Measurements from ENCODE around the gene GZF1.

GZF1 gene

DNA sequence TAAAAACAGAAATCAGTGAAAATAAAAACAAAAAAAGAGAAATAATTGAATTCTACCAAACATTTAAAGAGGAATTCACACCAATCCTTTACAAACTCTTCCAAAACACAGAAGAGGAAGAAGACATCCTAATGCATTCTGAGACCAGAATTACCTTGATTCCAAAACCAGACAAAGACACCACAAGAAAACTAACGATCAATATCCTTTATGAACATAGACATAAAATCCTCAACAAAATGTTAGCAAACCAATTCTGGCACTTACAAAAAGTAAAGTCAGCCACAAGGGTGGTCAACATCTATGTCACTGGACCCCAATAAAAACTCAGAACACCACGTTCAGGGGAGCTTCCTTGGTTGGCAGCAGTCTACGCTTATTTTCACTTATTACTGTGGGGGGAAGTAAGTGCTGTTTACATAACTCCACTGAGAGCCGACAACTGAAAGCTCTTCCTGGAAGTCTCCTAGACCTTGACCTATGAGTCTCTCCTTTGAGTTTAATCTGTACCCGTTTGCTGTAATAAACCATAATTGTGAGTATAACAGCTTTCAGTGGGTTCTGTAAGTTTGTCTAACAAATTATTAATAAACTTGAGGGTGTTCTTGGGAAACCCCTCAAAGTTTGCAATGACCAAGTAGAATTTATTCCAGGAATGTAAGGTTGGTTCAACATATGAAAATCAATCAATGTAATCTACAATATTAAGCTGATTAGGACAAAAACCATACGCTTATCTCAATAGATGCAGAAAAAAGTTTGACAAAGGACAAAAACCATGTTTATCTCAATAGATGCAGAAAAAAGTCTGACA lies 24.5 kb downstream of the GZF1 start:
- DNase-seq (ENCODE audit: extremely low read depth, low read depth) = no peak
- TF ChIP-seq, protein P1, sequence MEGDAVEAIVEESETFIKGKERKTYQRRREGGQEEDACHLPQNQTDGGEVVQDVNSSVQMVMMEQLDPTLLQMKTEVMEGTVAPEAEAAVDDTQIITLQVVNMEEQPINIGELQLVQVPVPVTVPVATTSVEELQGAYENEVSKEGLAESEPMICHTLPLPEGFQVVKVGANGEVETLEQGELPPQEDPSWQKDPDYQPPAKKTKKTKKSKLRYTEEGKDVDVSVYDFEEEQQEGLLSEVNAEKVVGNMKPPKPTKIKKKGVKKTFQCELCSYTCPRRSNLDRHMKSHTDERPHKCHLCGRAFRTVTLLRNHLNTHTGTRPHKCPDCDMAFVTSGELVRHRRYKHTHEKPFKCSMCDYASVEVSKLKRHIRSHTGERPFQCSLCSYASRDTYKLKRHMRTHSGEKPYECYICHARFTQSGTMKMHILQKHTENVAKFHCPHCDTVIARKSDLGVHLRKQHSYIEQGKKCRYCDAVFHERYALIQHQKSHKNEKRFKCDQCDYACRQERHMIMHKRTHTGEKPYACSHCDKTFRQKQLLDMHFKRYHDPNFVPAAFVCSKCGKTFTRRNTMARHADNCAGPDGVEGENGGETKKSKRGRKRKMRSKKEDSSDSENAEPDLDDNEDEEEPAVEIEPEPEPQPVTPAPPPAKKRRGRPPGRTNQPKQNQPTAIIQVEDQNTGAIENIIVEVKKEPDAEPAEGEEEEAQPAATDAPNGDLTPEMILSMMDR (IDR thresholded peaks at IDR 0.05; ENCODE audit: low read depth, low read length) = no peak

DNA sequence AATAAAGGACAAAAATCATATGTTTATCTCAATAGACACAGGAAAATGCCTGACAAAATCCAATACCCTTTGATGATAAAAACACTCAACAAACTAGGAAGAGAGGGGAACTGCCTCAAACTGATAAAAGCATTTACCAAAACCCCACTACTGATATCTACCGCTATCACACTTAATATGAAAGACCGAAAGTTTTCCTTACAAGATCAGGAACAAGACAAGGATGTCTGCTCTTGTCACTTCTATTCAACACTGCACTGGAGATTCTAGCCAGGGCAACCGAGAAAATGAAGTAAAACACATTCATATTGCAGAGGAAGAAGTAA lies 25.1 kb downstream of the GZF1 start:
- TF ChIP-seq, protein P1 (IDR thresholded peaks at IDR 0.05; ENCODE audit: low read depth, low read length) = no peak
- no peak for DNase-seq (ENCODE audit: extremely low read depth, low read depth)

DNA sequence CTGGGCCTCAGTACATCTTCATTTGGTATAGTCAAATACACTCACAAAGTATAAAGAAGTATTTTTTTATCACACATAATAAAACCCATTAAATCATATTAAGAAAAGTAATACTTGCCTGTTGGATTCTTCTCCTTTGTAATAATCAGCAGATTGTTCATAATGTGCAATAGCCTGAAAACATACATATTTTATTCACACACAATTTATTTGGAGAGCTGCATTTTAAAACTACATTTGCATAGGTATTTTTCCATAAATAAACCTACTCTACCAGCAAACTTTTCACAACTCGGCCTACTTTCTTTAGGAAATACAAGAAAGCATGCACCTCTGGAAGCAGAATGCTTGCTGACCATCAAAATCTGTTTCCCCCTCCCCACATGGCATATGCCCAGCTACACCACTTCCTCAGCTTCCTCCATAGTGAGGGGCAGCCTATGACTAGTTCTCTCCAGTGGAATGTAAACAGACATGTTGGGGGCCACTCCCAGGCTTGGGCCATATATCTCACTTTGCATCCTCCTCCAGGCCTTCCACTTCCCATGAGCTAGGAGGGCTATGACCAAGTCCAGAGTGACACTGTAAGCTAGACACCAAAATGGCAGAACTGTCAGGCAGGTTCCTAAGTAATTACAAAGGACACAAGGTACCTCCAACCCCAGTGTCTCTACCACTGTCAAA lies 28.3 kb downstream of the GZF1 start:
- TF ChIP-seq, protein P1 (IDR thresholded peaks at IDR 0.05; ENCODE audit: low read depth, low read length) = no peak
- DNase-seq (ENCODE audit: extremely low read depth, low read depth) = no peak

DNA sequence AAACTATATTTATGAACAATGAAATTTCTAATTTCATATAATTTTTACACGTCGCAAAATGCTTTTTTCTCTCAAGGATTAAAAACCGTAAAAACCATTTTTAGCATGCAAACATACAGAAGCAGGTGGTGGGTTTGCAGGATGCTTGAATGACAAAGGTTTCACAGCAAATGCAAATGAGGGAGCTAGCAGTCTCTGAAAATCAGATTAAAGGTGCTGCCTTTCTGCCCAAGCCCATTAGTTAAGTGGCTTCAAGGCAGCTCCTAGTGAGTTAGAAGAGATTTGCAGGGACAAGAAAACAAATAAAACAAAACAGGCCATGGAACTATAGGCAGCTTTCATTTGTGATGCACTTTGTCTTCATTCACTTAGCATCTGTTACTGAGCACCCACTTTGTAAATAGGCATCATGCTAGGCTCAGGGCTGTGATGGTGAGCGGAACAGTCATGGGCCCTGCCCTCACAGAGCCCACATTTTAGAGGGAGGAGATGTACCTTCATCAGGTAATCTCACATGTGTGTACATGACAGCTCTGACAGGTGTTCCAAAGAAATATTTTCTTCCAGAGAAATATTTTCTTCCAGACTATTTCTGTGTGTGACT lies 29.8 kb downstream of the GZF1 start:
- DNase-seq (ENCODE audit: extremely low read depth, low read depth) = no peak
- TF ChIP-seq, protein P1 (IDR thresholded peaks at IDR 0.05; ENCODE audit: low read depth, low read length) = no peak

DNA sequence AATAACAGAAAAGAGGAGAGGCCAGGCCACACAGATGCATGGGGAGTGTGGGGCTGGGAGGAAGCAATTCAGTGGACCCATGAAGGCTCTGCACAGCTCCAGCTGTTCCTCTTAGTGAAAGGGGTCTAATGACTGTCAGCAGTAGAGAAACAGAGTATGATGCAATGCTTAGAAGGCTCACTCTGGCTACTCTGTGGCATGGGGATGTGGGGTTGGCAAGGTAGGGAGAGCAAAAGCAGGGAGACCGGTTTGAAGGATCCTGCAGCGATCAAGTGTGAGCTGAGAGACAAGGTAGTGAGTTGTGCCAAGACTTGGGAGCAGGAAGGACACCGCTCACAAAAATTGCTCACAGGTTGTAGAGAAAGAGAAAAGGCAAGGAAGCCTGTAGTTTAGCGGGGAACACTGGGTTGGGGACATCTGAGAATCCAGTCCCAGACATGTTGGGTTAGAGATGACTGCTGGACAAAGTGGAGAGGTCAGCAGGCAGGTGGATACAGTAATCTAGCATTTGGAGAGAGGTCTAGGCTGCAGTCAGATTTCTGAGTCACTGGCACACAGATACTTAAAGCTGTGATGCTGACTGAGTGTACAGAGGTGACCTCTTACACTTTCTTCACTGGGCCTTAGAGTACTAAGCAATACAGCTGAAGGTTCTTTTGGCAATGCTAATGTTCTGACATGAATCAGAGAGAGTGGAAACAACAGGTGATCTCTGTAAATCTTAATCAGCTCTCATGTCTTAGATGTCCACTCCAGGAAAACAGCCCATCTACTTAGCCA lies 32.2 kb downstream of the GZF1 start:
- DNase-seq (ENCODE audit: extremely low read depth, low read depth) = no peak
- TF ChIP-seq, protein P1 (IDR thresholded peaks at IDR 0.05; ENCODE audit: low read depth, low read length) = no peak

DNA sequence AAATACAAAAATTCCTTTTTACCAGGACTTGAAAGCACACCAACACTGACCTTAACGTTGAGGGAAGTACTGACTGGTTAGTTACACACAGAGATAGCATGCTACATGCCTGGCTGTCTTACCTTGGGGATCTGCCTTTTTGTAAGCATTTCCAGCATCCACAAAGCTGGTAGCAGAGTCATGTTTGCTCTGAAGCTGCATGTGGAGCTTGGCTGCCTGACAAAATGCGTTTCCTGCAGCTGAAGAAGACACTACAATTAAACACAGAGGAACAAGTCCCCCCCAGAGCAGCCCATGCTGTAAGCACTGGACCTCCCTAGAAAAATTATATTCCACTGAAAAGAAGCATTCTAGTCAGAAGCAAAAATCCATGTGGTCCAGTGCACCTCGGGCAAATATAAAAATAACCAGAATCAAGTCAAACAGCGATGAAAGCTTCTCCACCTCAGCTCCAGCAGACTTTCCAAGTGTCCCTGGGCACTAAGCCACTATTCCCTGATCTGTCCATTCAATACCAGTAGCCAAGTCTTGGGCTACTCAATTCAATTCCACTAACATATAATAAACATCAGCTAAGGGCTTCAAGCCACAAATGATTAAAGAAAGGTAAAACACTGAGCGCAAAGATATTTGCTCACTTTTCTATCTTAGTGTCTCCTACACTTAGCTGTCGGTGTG lies 35.1 kb downstream of the GZF1 start:
- no peak for DNase-seq (ENCODE audit: extremely low read depth, low read depth)
- TF ChIP-seq, protein P1 (IDR thresholded peaks at IDR 0.05; ENCODE audit: low read depth, low read length) = no peak
